SK-N-DZ (cell line): ENCODE data around the gene GRIN1.
A peak's percentile ranks its signal among the peaks of the same experiment; 100 is the strongest.

Source experiments
- DNase-seq: peaks from one replicate; pipeline ENCODE4 v3.0.0-alpha.2; 2015; ENCODE audit warnings: low spot score

Gene GRIN1

GRCh38 chr9:137164370-137165249 is 25.7 kb downstream of the GRIN1 start:
- DNase-seq: no peak

- DNase-seq: no peak
Observed at GRCh38 chr9:137165250-137165836, 26.4 kb downstream of the GRIN1 start.

- no peak for DNase-seq
Observed at GRCh38 chr9:137166380-137167229, 27.7 kb downstream of the GRIN1 start.

- no peak for DNase-seq
Observed at GRCh38 chr9:137167277-137167746, 28.4 kb downstream of the GRIN1 start.

- DNase-seq: peak; percentile 73
Observed at GRCh38 chr9:137167747-137168572, 29.0 kb downstream of the GRIN1 start.

GRCh38 chr9:137168573-137168903 is 29.6 kb downstream of the GRIN1 start:
- DNase-seq: no peak

- peak; percentile 78 for DNase-seq
Observed at GRCh38 chr9:137168904-137169856, 30.2 kb downstream of the GRIN1 start.

GRCh38 chr9:137169896-137170358 is 31.0 kb downstream of the GRIN1 start, which contains the start of gene LRRC26:
Gene LRRC26 (minus strand): TSS chr9:137170051. CDS start chr9:137169943, 108 bp downstream.
- DNase-seq: no peak

GRCh38 chr9:137170486-137171148 is 31.7 kb downstream of the GRIN1 start:
- no peak for DNase-seq

GRCh38 chr9:137171149-137171900 is 32.4 kb downstream of the GRIN1 start:
- no peak for DNase-seq

GRCh38 chr9:137172901-137173795 is 34.2 kb downstream of the GRIN1 start:
- DNase-seq: no peak

- DNase-seq: no peak
Observed at GRCh38 chr9:137173796-137174664, 35.1 kb downstream of the GRIN1 start.

- no peak for DNase-seq
Observed at GRCh38 chr9:137174722-137175293, 35.9 kb downstream of the GRIN1 start.

GRCh38 chr9:137175345-137175961 is 36.5 kb downstream of the GRIN1 start:
- DNase-seq: no peak

GRCh38 chr9:137176302-137177182 is 37.6 kb downstream of the GRIN1 start:
- DNase-seq: peak; percentile 55
